HCT116 (cell line): ENCODE measurements around the gene ZSWIM6. TPM values are rescaled to one million over a fixed set of nuclear protein-coding genes. Genes with fewer than 3 reads are reported as not detected.

ENCODE experiments used
- ATAC-seq: fragments of 200-7000 bp; cut with Tn5 transposase; 2 replicates; pipeline ENCODE4 v1.9.1; 2020; ENCODE audit warnings: mild to moderate bottlenecking, moderate library complexity
- BruUV-seq: library from RNA; stranded (reverse); fragments of 400-500 nt; replicated peaks from 2 replicates; lab custom pipeline; 2021; lab: Mats Ljungman, UMichigan
- CTCF ChIA-PET: fragments of 300-600 bp; sonication (Branson Sonifier 250); formaldehyde crosslinking; loops from one replicate; lab custom pipeline; 2021; ENCODE audit warnings: antibody characterized with exemption; lab: Charles Lee
- POLR2A ChIA-PET: fragments of 300-600, 350-600 bp; sonication (Branson Sonifier 250); formaldehyde crosslinking; loops from one replicate; lab custom pipeline; 2021; ENCODE audit warnings: antibody characterized with exemption; lab: Charles Lee
- RAD21 ChIA-PET, 2 experiments: fragments of 300-600 bp; sonication (Branson Sonifier 250); formaldehyde crosslinking; loops; one replicate each; lab custom pipeline; 2023; ENCODE audit warnings: low total read pairs in 2 of 2; ENCODE audit not compliant: uncharacterized antibody in 2 of 2, unreplicated experiment in 2 of 2, low non-redundant PET in 1 of 2; lab: Charles Lee
- DNase-seq: peaks from one replicate; pipeline ENCODE4 v3.0.0-alpha.2; 2010; ENCODE audit warnings: low read depth, low spot score
- H2AFZ ChIP-seq: fragments of 200-600 bp; shearing (Covaris generic), sonication (generic); 2 replicates; pipeline ENCODE4 v1.6.1; 2017; ENCODE audit warnings: low read depth, mixed run types, mixed read lengths, antibody characterized with exemption, low read length; ENCODE audit not compliant: poor library complexity, severe bottlenecking
- H3K27ac ChIP-seq: 2 replicates; pipeline ENCODE4 v1.5.1; 2012; ENCODE audit warnings: low read depth, low read length
- H3K27me3 ChIP-seq: fragments of 200-600 bp; sonication (generic); 2 replicates; pipeline ENCODE4 v1.6.1; 2016; ENCODE audit warnings: mixed run types, low read length, mixed read lengths; ENCODE audit not compliant: insufficient read depth
- H3K36me3 ChIP-seq, 2 experiments: fragments of 200-500 bp in 1 of 2; fragments of 200-600 bp in 1 of 2; sonication (Bioruptor generic) in 1 of 2; sonication (generic) in 1 of 2; 2 replicates each; pipeline versions ENCODE4 v1.5.1 to v1.6.1; 2014 to 2016; ENCODE audit warnings: low read length in 2 of 2, inconsistent platforms in 1 of 2, mixed read lengths in 1 of 2, mixed run types in 1 of 2; ENCODE audit not compliant: insufficient read depth in 2 of 2, control insufficient read depth in 1 of 2
- H3K4me1 ChIP-seq, 2 experiments: fragments of 200-600 bp in 1 of 2; sonication (generic) in 1 of 2; 2 replicates each; pipeline versions ENCODE4 v1.5.1 to v1.6.1; 2012 to 2017; ENCODE audit warnings: low read length in 2 of 2, inconsistent platforms in 1 of 2, mild to moderate bottlenecking in 1 of 2, mixed read lengths in 1 of 2, mixed run types in 1 of 2, moderate library complexity in 1 of 2; ENCODE audit not compliant: insufficient read depth in 2 of 2, control insufficient read depth in 1 of 2
- H3K4me2 ChIP-seq: fragments of 200-600 bp; sonication (generic); 2 replicates; pipeline ENCODE4 v1.6.1; 2017; ENCODE audit warnings: mixed run types, low read length, mixed read lengths
- H3K4me3 ChIP-seq, 2 experiments: fragments of 200-600 bp in 1 of 2; sonication (generic) in 1 of 2; replicated peaks in 1 of 2; 2 replicates each; pipeline ENCODE4 v1.5.1; 2011 to 2016; ENCODE audit warnings: low read length in 2 of 2, control low read depth in 1 of 2, low read depth in 1 of 2, mild to moderate bottlenecking in 1 of 2, mixed read lengths in 1 of 2, mixed run types in 1 of 2
- H3K79me2 ChIP-seq: fragments of 200-600 bp; sonication (generic); 2 replicates; pipeline ENCODE4 v1.6.1; 2017; ENCODE audit warnings: mild to moderate bottlenecking, mixed run types, low read length, moderate library complexity, mixed read lengths; ENCODE audit not compliant: insufficient read depth
- H3K9ac ChIP-seq: fragments of 200-600 bp; sonication (generic); 2 replicates; pipeline ENCODE4 v1.6.1; 2016; ENCODE audit warnings: low read length, mixed read lengths
- H3K9me2 ChIP-seq: fragments of 200-600 bp; sonication (generic), shearing (Covaris generic); 2 replicates; pipeline ENCODE4 v1.6.1; 2017; ENCODE audit warnings: mixed run types, mild to moderate bottlenecking, moderate library complexity; ENCODE audit not compliant: insufficient read depth
- H3K9me3 ChIP-seq, 2 experiments: fragments of 200-500 bp in 1 of 2; fragments of 200-600 bp in 1 of 2; sonication (Bioruptor generic) in 1 of 2; sonication (generic) in 1 of 2; 2 replicates each; pipeline ENCODE4 v1.6.1; 2014 to 2017; ENCODE audit warnings: low read length in 2 of 2, mixed read lengths in 2 of 2, inconsistent platforms in 1 of 2, low read depth in 1 of 2, mild to moderate bottlenecking in 1 of 2, mixed run types in 1 of 2, moderate library complexity in 1 of 2; ENCODE audit not compliant: control insufficient read depth in 1 of 2, insufficient read depth in 1 of 2
- H4K20me1 ChIP-seq: fragments of 200-600 bp; sonication (generic), shearing (Covaris generic); 2 replicates; pipeline ENCODE4 v1.6.1; 2017; ENCODE audit warnings: mixed run types, mild to moderate bottlenecking, moderate library complexity; ENCODE audit not compliant: insufficient read depth
- CBX3 ChIP-seq: IDR thresholded peaks from 2 replicates; pipeline ENCODE4 v1.6.1; 2012; ENCODE audit warnings: low read depth
- CEBPB ChIP-seq: IDR thresholded peaks from 2 replicates; pipeline ENCODE4 v1.6.1; 2012; ENCODE audit warnings: low read depth
- EGR1 ChIP-seq: IDR thresholded peaks from 2 replicates; pipeline ENCODE4 v1.6.1; 2012; ENCODE audit warnings: low read depth
- ELF1 ChIP-seq: IDR thresholded peaks from 2 replicates; pipeline ENCODE4 v1.6.1; 2012; ENCODE audit warnings: low read depth, borderline replicate concordance
- EZH2phosphoT487 ChIP-seq: fragments of 200-600 bp; IDR thresholded peaks from 2 replicates; pipeline ENCODE4 v1.6.1; 2018; ENCODE audit warnings: antibody characterized with exemption, borderline replicate concordance
- JUND ChIP-seq: IDR thresholded peaks from 2 replicates; pipeline ENCODE4 v1.6.1; 2012
- POLR2A ChIP-seq: IDR thresholded peaks from 2 replicates; pipeline ENCODE4 v1.7.0; 2011; ENCODE audit warnings: borderline replicate concordance; ENCODE audit not compliant: insufficient read depth, insufficient read length; ENCODE audit errors: extremely low read depth
- RAD21 ChIP-seq: IDR thresholded peaks from 2 replicates; pipeline ENCODE4 v1.6.1; 2012; ENCODE audit warnings: low read depth, mild to moderate bottlenecking
- SP1 ChIP-seq: IDR thresholded peaks from 2 replicates; pipeline ENCODE4 v1.6.1; 2012; ENCODE audit warnings: low read depth
- SRF ChIP-seq: IDR thresholded peaks from 2 replicates; pipeline ENCODE4 v1.6.1; 2012; ENCODE audit warnings: low read depth
- YY1 ChIP-seq: IDR thresholded peaks from 2 replicates; pipeline ENCODE4 v1.6.1; 2011; ENCODE audit warnings: low read length, low read depth, moderate library complexity, mild to moderate bottlenecking; ENCODE audit not compliant: insufficient replicate concordance; ENCODE audit errors: extremely low read depth
- ZFX ChIP-seq: fragments of 450-650 bp; IDR thresholded peaks from 2 replicates; pipeline ENCODE4 v1.6.1; 2017
- ZNF274 ChIP-seq: fragments of 200-500 bp; sonication (Bioruptor generic); IDR thresholded peaks from 2 replicates; pipeline ENCODE4 v1.6.1; 2014; ENCODE audit warnings: mild to moderate bottlenecking, low read depth, low read length, inconsistent platforms
- intact Hi-C: fragments of 100-400 bp; cut with micrococcal nuclease; formaldehyde crosslinking; loops from 2 replicates; pipeline ENCODE4 v1.10.0; 2022
- total RNA-seq: library from RNA; stranded (reverse); gene quantifications from one replicate; pipeline ENCODE4 v1.2.1, GENCODE V29; 2021; ENCODE audit not compliant: unreplicated experiment
- TF ChIP-seq, protein P1 (sequence below): IDR thresholded peaks from 2 replicates; pipeline ENCODE4 v1.6.1; 2011; ENCODE audit warnings: mild to moderate bottlenecking, low read length, moderate library complexity; ENCODE audit not compliant: insufficient replicate concordance; ENCODE audit errors: extremely low read depth
- TF ChIP-seq, protein P2 (sequence below): IDR thresholded peaks from 2 replicates; pipeline ENCODE4 v1.6.1; 2012

The ZSWIM6 gene
- total RNA-seq, 1 experiment from 2014 or later: 7.4 TPM

DNA sequence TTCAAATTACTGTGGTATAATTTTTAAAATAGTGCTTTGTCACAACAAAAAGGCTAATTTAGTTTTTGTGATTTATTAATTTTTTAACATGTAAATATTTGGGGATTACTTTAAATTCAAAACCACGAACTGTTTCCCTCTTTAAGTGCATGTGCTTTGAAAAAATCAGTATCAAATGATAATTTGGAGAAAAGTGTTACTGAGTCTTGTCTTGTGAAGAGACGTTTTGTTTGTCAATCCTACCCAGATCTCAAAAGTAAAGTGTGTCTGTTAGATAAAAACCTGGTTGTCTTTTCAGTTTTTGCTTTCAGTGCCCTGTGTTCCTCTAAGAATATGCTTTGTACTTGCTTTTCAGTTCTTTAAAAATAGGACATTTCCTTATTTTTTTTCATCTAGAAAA lies 7.7 kb downstream of the ZSWIM6 start:
- ChIA-PET CTCF (no interaction called here), POLR2A (no interaction called here), RAD21 (no interaction called here)
- Histone ChIP-seq H3K27ac (no peak overlapping the region), H3K4me1 (peaks cover 9 to 18% of the 10 kb centered on the region in 2 experiments; a peak in 3 of 4 replicates), H2AFZ (no peak overlapping the region), H4K20me1 (no peaks in the 10 kb centered on the region; the same call in 1 of the 2 replicates), H3K9ac (no peak overlapping the region), H3K9me2 (no peaks in the 10 kb centered on the region), H3K27me3 (no peaks in the 10 kb centered on the region), H3K4me3 (no peak overlapping the region), H3K79me2 (peaks cover 99% of the 10 kb centered on the region), H3K4me2 (no peak overlapping the region), H3K9me3 (no peaks in the 10 kb centered on the region), H3K36me3 (no peaks in the 10 kb centered on the region; a peak in 1 of 4 replicates)
- intact Hi-C loops: loop anchor here (10.0 kb wide), 1 partner anchor 595 kb away; no protein-coding TSS in a partner anchor
- BruUV-seq: no TSS peak
- ATAC-seq (no peak), DNase-seq (no peak)
- TF ChIP-seq, protein P1, sequence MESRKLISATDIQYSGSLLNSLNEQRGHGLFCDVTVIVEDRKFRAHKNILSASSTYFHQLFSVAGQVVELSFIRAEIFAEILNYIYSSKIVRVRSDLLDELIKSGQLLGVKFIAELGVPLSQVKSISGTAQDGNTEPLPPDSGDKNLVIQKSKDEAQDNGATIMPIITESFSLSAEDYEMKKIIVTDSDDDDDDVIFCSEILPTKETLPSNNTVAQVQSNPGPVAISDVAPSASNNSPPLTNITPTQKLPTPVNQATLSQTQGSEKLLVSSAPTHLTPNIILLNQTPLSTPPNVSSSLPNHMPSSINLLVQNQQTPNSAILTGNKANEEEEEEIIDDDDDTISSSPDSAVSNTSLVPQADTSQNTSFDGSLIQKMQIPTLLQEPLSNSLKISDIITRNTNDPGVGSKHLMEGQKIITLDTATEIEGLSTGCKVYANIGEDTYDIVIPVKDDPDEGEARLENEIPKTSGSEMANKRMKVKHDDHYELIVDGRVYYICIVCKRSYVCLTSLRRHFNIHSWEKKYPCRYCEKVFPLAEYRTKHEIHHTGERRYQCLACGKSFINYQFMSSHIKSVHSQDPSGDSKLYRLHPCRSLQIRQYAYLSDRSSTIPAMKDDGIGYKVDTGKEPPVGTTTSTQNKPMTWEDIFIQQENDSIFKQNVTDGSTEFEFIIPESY: no peak
- no peak for TF ChIP-seq RAD21
- no peak for TF ChIP-seq YY1
- no peak for TF ChIP-seq SP1
- TF ChIP-seq ZFX: no peak
- no peak for TF ChIP-seq POLR2A
- TF ChIP-seq ZNF274: no peak

DNA sequence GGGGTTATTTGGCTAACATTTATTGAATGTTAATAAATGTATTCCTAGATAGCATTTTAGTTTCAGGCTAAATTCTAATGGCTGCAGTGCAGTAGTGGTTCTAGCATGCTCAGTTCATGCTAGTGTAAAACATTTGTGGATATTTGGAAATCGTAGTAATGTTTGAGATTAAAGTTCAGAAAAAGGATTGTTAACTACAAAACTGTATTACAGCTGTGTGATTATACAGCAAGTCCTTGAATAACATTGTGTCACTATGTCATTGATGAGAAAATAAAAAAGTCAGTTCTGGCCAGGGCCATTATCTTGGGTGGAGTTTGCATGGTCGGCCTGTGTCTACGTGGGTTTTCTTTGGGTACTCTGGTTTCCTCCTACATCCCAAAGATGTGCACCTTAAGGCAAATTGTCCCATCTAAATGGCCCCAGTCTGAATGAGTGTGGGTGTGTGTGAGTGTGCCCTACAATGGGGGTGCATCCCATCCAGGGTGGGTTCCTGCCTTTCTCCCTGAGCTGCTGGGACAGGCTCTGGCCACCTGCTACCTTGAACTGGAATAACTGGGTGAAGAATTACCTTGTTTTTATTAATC lies 8.8 kb downstream of the ZSWIM6 start:
- intact Hi-C loops: no loop called here
- Histone ChIP-seq H2AFZ (no peak overlapping the region), H3K9ac (no peak overlapping the region), H3K36me3 (no peaks in the 10 kb centered on the region; a peak in 1 of 4 replicates), H3K4me1 (peaks cover 9 to 18% of the 10 kb centered on the region in 2 experiments; a peak in 3 of 4 replicates), H3K27ac (no peak overlapping the region), H3K79me2 (peaks cover 98% of the 10 kb centered on the region), H3K27me3 (no peaks in the 10 kb centered on the region), H3K4me3 (no peak overlapping the region), H3K9me3 (no peaks in the 10 kb centered on the region), H3K4me2 (no peak overlapping the region), H3K9me2 (no peaks in the 10 kb centered on the region), H4K20me1 (no peaks in the 10 kb centered on the region; the same call in 1 of the 2 replicates)
- RAD21 ChIA-PET: no interaction called here
- CTCF ChIA-PET: no interaction called here
- DNase-seq (no peak), ATAC-seq (no peak)
- POLR2A ChIA-PET: interaction anchor here (1.3 kb wide), 1 partner anchor 9 kb away, joined by 4 read pairs; no protein-coding TSS in a partner anchor
- no TSS peak for BruUV-seq
- TF ChIP-seq ZNF274 (no peak), RAD21 (no peak), SRF (no peak), CEBPB (no peak), EGR1 (no peak), JUND (no peak), EZH2phosphoT487 (no peak), ELF1 (no peak), CBX3 (no peak)
- TF ChIP-seq, protein P1: no peak
- TF ChIP-seq, protein P2, sequence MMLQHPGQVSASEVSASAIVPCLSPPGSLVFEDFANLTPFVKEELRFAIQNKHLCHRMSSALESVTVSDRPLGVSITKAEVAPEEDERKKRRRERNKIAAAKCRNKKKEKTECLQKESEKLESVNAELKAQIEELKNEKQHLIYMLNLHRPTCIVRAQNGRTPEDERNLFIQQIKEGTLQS: no peak
